Osteoblast (primary cell): ENCODE results near the gene ROBO4. TPM values are rescaled to one million over a fixed set of nuclear protein-coding genes. Genes with fewer than 3 reads are reported as not detected.

Source experiments
- DNase-seq: peaks from one replicate; pipeline ENCODE4 v3.0.0; 2011; ENCODE audit warnings: low spot score, mixed read lengths; ENCODE audit not compliant: insufficient read length; ENCODE audit errors: missing footprints
- H2AFZ ChIP-seq: 2 replicates; pipeline ENCODE4 v1.6.0; 2011; ENCODE audit warnings: mild to moderate bottlenecking, low read length
- H3K27ac ChIP-seq: 2 replicates; pipeline ENCODE4 v1.5.1; 2011; ENCODE audit warnings: mild to moderate bottlenecking, low read depth, low read length, moderate library complexity
- H3K27me3 ChIP-seq: 2 replicates; pipeline ENCODE4 v1.6.0; 2012; ENCODE audit warnings: mild to moderate bottlenecking, control low read depth, inconsistent platforms, low read length, moderate library complexity; ENCODE audit not compliant: insufficient read depth
- H3K36me3 ChIP-seq: 2 replicates; pipeline ENCODE4 v1.5.1; 2011; ENCODE audit warnings: mild to moderate bottlenecking, low read length, control low read depth, moderate library complexity; ENCODE audit not compliant: insufficient read depth
- H3K4me1 ChIP-seq: 2 replicates; pipeline ENCODE4 v1.5.1; 2011; ENCODE audit warnings: mild to moderate bottlenecking, low read length, control low read depth, moderate library complexity; ENCODE audit not compliant: insufficient read depth
- H3K4me2 ChIP-seq: 2 replicates; pipeline ENCODE4 v1.6.0; 2011; ENCODE audit warnings: mild to moderate bottlenecking, low read length; ENCODE audit not compliant: insufficient read depth
- H3K4me3 ChIP-seq: fragments of 200-600 bp; sonication (generic); 3 replicates; pipeline ENCODE4 v1.5.1; 2012; ENCODE audit warnings: mild to moderate bottlenecking, low read length, inconsistent platforms; ENCODE audit not compliant: insufficient read depth
- H3K79me2 ChIP-seq: 2 replicates; pipeline ENCODE4 v1.6.0; 2012; ENCODE audit warnings: mild to moderate bottlenecking, low read length, control low read depth, inconsistent platforms; ENCODE audit not compliant: insufficient read depth
- H3K9me3 ChIP-seq: 2 replicates; pipeline ENCODE4 v1.5.1; 2011; ENCODE audit warnings: low read depth, low read length, control low read depth
- H4K20me1 ChIP-seq: 2 replicates; pipeline ENCODE4 v1.6.0; 2012; ENCODE audit warnings: mild to moderate bottlenecking, low read length, control low read depth; ENCODE audit not compliant: insufficient read depth
- total RNA-seq: library from RNA; depleted of rRNA; stranded (reverse); fragments of >200 nt; gene quantifications from 2 replicates; pipeline ENCODE4 v1.2.3, GENCODE V29; 2012
- TF ChIP-seq, protein P1 (sequence below): IDR thresholded peaks from 2 replicates; pipeline ENCODE4 v1.5.1; 2011; ENCODE audit warnings: mild to moderate bottlenecking, low read depth, low read length, moderate library complexity; ENCODE audit errors: extremely low read depth

ROBO4 gene
- total RNA-seq, 1 donor: 0.36 TPM

- H3K27ac ChIP-seq: no peak overlapping the region
- peak overlapping the region; percentile 35 for H2AFZ ChIP-seq
- H4K20me1 ChIP-seq: no peaks in the 10 kb centered on the region
- DNase-seq: no peak
- H3K79me2 ChIP-seq: no peaks in the 10 kb centered on the region
- TF ChIP-seq, protein P1, sequence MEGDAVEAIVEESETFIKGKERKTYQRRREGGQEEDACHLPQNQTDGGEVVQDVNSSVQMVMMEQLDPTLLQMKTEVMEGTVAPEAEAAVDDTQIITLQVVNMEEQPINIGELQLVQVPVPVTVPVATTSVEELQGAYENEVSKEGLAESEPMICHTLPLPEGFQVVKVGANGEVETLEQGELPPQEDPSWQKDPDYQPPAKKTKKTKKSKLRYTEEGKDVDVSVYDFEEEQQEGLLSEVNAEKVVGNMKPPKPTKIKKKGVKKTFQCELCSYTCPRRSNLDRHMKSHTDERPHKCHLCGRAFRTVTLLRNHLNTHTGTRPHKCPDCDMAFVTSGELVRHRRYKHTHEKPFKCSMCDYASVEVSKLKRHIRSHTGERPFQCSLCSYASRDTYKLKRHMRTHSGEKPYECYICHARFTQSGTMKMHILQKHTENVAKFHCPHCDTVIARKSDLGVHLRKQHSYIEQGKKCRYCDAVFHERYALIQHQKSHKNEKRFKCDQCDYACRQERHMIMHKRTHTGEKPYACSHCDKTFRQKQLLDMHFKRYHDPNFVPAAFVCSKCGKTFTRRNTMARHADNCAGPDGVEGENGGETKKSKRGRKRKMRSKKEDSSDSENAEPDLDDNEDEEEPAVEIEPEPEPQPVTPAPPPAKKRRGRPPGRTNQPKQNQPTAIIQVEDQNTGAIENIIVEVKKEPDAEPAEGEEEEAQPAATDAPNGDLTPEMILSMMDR: no peak
- peak overlapping the region; percentile 51 for H3K4me2 ChIP-seq
- peaks cover 2% of the 10 kb centered on the region for H3K9me3 ChIP-seq
- H3K36me3 ChIP-seq: no peaks in the 10 kb centered on the region
- H3K4me1 ChIP-seq: peaks cover 4% of the 10 kb centered on the region
- peak overlapping the region; percentile 45 for H3K4me3 ChIP-seq
- peaks cover 75% of the 10 kb centered on the region for H3K27me3 ChIP-seq
Observed at GRCh38 chr11:124839972-124840621, 57.6 kb downstream of the ROBO4 start.

DNA sequence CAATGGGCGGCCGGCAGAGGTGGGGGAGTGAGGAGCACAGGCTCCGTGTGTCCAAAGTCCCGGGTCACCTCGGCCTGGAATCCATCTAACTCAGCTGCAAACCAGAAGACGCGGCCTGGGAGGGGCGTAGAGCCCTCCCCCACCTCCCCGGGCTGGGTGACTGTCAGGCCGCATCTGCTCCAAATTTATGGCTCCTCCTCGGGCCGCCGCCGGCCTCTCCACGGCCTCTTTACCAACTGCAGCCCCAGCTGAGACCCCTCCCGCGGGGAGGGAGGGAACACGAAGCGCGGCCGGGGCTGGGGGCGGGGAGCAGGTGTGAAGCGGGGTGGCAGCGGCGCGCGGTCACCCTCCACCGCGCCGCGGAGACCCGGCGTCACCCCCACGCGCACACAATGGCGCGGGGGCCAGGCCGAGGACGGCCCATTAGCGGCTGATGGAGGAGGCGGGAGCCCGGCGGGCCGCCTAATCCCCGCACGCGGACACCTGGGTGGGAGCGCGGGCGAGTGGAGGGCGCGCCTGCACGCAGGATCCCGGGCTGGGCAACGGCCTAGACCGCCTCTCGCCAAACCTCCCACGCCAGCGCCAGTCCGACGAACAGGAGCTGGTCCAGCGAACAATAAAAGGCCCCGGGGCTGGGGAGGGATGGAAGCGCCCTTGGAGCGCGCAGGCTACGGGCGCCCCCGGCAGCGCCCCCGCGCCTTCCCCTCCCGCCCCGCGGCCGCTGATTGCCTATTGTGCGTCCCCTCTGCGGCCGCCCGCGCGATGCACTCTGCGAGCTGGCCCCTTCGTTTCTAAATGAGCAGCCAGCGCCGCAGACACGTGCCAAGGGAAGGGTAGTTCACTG lies 58.3 kb downstream of the ROBO4 start:
- H3K4me2 ChIP-seq: peak overlapping the region; percentile 51
- H3K79me2 ChIP-seq: no peaks in the 10 kb centered on the region
- H4K20me1 ChIP-seq: no peaks in the 10 kb centered on the region
- DNase-seq: peak; percentile 74
- peak overlapping the region; percentile 35 for H2AFZ ChIP-seq
- H3K27ac ChIP-seq: no peak overlapping the region
- H3K4me1 ChIP-seq: peaks cover 4% of the 10 kb centered on the region
- TF ChIP-seq, protein P1: no peak
- H3K4me3 ChIP-seq: peak overlapping the region; percentile 45
- H3K27me3 ChIP-seq: peaks cover 68% of the 10 kb centered on the region
- no peaks in the 10 kb centered on the region for H3K36me3 ChIP-seq
- no peaks in the 10 kb centered on the region for H3K9me3 ChIP-seq

- no peak overlapping the region for H2AFZ ChIP-seq
- no peaks in the 10 kb centered on the region for H3K36me3 ChIP-seq
- no peaks in the 10 kb centered on the region for H3K79me2 ChIP-seq
- peak overlapping the region; percentile 51 for H3K4me2 ChIP-seq
- H3K4me1 ChIP-seq: peaks cover 4% of the 10 kb centered on the region
- no peaks in the 10 kb centered on the region for H3K9me3 ChIP-seq
- peaks cover 65% of the 10 kb centered on the region for H3K27me3 ChIP-seq
- no peaks in the 10 kb centered on the region for H4K20me1 ChIP-seq
- TF ChIP-seq, protein P1: no peak
- H3K27ac ChIP-seq: no peak overlapping the region
- H3K4me3 ChIP-seq: no peak overlapping the region
- peak; percentile 41 for DNase-seq
Observed at GRCh38 chr11:124838805-124839127, 58.9 kb downstream of the ROBO4 start.

- Histone ChIP-seq H3K79me2 (no peaks in the 10 kb centered on the region), H3K4me2 (peak overlapping the region; percentile 46), H3K4me1 (peaks cover 4% of the 10 kb centered on the region), H2AFZ (no peak overlapping the region), H3K27me3 (peaks cover 59% of the 10 kb centered on the region), H3K27ac (no peak overlapping the region), H3K36me3 (no peaks in the 10 kb centered on the region), H3K4me3 (no peak overlapping the region), H3K9me3 (no peaks in the 10 kb centered on the region), H4K20me1 (no peaks in the 10 kb centered on the region)
- DNase-seq: peak; percentile 93
- TF ChIP-seq, protein P1: peak; percentile 65
Observed at GRCh38 chr11:124837491-124837856, 60.2 kb downstream of the ROBO4 start.
